ENCODE measurements around the gene SORBS2.
A peak's percentile ranks its signal among the peaks of the same experiment; 100 is the strongest.

Gene SORBS2

DNA sequence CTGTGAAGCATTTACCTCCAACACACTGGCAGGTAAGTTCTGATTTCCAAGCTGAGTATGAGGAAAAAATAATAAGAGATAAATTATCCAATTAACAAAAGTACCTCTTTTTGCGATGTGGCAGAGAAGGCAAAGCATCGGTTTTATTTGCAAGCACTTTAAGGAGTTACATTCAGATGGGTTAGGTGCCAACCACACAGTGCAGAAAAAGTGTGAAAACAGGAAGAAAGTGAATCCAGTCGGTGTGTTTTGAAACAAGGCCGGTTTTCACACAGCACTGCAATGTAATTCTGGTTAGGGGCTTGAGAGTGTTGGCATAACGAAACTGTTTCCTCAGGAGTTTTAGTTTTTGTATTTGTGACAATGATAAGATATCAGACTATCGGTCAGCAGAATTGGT lies 145.8 kb downstream of the SORBS2 start:
- no peak for FAIRE-seq

DNA sequence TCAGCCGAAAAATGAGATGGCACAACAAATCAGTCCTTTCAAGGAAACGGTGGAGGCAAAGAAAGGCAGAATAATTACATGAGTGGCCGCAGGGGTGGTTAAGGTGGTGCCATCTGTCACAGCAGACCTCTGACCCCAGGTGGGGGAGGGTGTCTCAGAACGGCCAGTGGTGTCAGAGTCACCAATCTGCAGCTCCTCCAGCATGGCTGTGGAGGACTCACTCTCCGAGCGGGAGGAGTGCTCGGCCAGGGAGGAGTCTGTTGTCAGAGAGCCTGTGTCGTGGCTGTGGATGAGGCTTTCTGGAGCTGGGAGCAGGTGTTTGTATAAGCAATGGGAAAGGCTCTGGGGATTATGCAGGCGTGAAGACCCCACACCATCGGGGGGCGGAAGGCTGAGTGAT lies 146.3 kb downstream of the SORBS2 start:
- FAIRE-seq, result no peak

DNA sequence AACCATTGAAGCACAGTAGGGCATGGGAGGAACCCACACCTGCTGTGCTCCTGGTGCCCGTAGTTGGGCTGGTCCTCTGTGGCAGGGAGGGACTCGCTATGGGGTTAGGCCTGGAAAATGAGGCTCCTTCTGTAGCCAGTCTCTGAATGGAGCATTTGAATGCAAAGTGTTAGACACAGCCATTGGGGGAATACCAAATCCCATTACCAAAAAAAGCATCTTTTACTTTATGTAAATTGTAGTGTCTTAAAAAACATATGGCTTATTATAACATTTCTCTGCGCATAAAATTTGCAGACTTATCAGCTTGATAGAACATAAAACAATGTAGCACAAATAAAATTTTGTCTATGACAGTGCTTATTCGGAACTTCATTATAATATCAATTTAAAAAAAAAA lies 147.5 kb downstream of the SORBS2 start:
- no peak for FAIRE-seq

DNA sequence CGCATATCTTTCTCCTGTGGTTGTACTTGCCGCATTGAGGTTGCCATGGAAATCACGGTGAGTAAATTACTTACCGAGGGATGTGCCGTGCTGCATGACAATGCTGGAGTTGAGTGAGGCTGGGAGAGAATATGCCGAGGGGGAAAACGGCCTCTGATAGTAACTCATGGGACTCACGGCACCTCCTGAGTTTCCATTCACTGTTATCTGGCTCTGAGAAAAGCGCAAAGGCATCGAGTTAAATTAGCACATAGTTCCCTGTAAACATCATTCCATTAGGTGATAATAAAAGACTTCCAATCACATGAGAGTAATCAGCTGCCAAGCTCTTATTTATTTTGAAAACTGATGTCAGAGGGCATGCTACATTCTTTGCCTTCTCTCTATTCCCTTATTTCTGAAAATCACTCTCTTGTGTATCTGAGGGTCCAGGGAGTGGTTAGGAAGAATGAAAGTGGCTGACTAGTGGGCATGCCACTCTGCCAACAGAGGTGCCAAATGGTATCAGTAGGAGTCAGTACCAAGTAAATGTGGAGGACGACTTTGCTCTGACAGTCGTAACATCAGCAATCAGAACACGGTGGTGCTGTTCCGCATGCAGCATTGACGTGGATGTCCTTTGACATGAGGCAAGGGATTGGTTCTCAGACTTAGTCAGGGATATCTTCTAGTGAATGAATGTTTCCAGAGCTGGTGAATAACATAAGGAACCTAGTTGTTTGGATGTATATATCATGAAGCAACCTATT lies 149.8 kb downstream of the SORBS2 start:
- no peak for FAIRE-seq

DNA sequence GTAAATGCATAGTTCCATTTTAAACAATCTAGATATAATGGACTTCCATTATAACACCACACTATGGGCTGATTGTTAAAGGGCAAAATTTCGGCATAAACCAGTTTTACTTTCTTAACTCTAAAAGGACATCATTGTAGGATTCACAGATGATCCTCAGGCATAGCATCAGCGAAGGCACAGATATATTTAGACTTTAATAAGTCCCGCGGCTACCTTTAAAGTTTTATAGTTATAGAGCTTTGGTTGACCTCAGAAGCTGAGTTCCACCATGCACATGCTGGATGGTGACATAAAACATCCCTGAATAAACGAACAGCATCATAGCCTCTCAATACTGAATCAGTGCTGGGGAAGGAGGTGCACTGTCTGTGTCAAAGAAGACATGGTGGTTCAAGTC lies 151.7 kb downstream of the SORBS2 start:
- no peak for FAIRE-seq

DNA sequence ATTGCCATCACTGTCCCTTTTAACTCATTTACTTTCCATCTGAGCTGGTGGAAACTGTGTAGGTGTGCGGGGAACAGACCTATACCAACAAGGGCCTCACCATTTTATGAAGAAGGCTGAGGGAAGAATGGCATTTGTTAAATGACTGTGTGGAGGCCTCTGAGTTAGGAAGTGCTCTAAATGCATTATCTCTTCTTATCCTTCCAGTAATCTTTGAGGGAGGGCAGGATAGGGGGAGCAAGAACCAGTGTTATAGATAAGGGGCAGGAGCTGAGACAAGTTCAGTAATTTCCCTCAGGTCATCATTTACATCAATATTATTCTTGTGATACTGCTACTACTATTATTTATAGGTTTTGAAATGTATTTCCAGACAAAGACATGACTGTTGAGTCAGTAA lies 154.3 kb downstream of the SORBS2 start:
- no peak for FAIRE-seq

DNA sequence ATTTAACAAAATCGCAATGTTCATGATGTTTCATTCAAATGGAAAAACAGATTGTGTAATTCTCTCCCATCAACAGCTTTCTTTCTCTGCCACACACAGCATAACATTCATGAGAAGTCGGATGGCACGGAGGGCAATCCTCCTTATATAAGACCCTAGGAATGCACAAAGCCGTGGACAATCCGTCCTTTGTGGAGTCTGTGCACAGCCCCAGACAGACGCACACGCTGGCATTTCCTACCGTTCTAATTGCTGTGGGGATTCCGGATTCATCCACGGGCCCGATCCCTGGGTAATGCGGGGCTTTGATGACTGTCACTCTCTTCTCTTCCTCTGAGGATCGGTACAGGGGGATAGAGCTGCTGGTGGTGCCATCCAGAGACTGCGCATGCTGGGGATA lies 154.8 kb downstream of the SORBS2 start:
- no peak for FAIRE-seq

DNA sequence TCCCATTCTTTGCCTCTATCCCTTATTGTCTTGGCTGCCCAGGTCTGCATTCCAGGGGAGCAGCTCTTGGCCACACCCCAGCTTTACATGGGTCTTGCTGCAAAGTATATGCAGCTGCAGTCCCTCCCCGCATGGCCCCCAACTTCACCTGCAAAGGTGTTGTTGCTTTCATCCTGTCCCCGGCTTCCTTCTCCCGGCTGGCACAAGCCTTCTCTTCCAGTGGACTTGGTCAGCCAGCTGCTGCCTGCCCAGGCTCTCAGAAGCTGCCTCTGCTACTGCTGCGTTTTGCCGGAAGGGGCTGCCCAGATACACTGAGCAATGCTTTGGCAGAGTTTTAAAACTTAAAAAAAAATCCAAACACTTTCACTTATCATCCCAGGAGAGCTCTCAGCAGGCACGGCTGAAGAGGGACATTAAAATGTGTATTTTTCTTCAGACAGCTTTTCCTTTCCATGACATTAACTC lies 155.5 kb downstream of the SORBS2 start:
- FAIRE-seq, result no peak

DNA sequence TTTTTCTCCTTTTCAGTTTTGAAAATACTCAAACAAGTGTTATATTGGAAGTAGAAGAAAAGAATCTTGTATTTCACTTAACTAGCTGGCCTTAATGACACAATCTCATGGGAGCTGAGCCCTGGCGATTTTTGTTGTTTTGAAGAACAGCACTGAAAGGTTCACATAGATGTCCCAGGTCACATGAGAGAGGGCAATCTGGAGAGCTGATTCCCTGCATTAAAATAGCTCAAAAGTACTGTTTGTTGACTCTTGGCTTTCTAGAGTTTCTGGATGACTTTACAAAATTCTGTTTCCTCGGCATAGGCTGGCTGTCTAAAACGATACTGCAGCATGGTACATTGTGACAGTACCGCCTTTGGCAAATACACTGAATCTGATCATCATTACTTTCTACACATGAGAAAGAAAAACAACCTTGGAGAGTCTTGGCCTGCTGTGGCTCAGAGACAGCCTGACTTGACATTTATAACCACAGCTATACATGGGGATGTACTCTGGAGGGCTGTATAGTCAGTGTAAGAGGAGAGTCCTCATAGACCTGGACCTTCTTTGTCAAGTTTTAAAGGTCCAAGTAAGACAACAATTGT lies 156.9 kb downstream of the SORBS2 start:
- FAIRE-seq, result no peak

DNA sequence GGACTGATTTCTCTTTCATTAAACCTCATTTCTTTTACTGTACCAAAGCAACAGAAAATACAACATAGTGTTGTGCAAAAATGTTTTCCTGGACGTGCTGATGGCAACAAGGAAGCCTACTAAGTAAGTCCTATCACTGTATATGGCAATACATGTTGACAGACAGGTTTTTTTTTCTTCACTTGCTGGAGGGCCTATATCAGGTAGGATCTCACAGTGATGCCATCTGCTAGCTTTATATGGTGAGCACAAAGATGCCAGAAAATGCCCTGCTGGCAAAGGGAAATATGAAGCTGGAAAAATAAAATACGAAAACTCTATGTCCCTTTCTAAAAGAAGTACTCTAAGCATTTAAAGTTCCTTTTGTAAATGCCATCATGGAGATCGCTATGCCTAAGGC lies 157.7 kb downstream of the SORBS2 start:
- no peak for FAIRE-seq

DNA sequence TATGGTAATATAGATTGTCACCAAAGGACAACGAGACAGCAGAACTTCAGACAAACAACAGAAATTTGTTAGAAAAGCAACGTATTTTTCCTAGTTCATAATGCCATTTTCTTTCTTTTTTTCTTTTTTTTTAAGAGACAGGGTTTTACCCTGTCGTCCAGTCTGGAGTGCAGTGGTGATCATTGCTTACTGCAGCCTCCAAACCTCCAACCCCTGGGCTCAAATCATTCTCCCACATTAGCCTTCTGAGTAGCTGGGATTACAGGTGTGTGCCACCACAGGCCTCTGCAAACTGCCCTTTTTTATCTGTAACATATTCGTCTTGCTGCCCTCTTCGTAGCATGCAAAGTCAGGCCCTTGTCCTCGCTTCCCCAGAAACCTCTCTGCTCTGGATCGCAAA lies 160.1 kb downstream of the SORBS2 start:
- no peak for FAIRE-seq

DNA sequence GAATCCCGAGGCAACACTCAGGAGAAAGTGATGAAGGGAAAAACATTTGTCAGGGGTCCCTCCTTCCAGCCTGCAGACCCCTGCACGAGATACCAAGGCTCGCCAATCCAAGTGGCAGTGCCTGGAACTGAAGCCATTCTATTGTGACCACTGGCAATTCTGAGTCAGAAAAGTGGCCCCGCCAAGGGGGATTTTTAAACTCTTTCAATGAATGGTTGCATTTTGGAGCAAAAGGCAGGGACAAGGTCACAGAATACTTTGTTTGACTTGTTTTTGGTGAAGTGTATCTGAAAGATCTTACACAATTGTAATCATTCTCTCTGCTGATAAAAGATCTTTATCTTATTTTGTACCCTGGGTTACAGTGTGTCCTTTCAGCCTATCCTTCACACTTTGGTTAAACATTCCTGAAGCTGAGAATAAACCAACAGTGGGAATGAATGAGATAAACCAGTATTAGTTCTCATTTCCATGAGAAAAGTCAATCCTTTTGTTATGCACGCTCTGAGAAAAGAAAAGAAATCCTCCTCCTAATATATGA lies 160.8 kb downstream of the SORBS2 start:
- FAIRE-seq, result no peak

DNA sequence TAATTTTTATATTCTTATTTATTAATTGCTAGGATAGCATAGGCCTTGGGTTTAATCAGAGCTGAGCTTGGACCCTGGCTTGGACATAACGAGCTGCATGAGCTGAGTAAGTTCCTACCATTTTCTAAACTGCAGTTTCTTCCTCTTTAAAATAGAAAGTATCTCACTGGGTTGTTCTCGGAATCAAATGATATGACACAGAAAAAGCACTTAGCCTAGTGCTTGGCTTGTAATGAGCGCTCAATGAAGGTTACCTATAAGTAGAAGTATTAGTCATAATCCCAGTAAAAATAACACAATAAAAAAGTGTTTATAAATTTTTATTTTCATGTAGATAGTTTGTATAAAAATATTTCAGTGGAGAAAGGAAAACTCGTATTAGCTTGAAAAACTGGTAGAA lies 163.4 kb downstream of the SORBS2 start:
- FAIRE-seq, result no peak

DNA sequence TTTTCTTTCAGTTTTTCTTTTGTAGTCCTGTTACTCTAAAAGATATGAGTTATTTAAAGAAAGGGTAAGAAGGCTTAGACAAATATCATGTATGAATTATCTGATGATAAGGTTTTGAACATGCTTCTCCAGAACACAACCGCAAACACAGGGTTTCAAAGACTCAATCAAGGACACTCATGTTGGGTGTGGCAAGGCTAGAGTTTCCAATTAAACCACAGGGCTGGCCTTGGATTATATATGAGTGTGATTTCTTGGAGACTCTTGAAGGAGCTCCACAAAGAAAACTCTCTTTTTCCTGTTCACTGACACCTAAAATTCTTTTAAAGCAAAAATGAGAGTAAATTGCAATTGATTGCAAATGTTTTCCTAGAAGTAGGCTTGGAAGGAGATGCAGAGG lies 166.6 kb downstream of the SORBS2 start:
- no peak for FAIRE-seq

DNA sequence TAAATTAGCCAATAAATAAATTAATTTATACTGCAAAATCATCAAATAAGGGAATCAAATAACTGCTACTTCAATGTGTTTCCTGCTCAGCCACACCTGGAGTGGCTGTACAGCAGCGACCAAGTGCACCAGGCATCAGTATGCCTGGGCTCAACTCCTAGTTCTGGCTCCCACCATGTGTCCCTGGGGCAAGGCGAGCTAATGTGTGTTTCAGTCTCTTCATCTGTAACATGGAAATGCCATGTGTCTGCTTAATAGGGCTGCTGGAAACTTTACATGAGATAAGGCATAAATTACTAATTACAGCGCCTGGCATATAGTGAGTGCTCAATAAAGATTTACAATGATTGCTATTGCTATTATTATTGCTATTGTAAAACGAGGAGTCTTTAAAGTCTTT lies 167.6 kb downstream of the SORBS2 start:
- FAIRE-seq, result no peak

DNA sequence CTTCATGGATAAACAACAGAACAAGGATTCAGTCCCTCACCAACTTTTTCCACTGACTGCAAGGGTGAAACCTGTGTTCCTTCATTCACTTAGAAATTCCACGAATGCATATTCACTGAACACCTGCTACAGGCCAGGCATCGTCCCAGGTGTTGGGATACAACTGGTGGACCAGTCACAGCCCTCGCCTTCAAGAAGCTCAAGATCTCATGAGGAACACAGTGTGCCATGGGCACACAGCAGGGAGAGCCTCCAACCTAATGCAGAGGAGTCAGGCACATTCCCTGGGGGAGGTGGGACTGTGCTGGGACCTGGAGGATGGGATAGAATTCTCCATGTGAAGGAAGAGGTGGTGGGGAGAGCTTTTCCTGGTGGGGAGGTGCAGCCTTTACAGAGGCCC lies 169.1 kb downstream of the SORBS2 start:
- no peak for FAIRE-seq

DNA sequence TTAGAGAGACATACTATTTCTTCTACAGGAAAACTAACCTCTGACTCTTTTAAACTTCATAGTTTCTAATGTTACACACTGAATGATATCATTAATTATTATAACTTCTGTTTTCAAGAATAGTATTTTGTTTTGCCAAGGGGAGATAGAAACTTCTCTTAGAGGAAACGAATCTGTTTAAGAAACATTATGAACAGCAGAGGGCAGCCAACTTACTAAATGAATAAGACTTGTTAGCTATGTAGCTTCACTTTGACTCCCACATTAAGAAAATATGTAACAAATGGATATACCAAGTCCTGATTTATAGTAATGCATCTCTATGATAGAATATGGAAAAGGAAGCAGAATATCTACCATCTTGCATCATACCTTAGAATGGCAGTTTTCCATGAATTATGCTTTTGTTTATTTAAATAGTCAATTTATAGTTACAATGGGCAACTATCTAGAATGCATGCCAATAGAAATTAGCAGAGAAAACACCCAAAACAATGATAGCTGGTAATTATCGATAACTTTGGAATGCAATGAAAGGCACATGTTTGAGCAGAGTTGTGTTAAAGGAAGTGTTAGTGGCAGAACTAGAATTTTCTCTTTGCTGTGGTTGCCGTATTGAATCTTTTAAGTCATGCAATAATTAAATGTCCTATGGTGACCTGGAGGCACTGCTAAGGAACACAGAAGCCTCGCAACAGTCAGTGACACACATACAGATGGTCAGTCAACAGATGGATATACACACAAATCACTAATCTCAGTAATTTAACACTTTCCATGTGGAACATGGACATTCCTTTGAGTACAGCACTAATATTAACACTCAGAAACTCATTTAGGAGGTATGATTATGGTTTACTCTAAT lies 171.0 kb downstream of the SORBS2 start:
- peak; percentile 97 for FAIRE-seq

DNA sequence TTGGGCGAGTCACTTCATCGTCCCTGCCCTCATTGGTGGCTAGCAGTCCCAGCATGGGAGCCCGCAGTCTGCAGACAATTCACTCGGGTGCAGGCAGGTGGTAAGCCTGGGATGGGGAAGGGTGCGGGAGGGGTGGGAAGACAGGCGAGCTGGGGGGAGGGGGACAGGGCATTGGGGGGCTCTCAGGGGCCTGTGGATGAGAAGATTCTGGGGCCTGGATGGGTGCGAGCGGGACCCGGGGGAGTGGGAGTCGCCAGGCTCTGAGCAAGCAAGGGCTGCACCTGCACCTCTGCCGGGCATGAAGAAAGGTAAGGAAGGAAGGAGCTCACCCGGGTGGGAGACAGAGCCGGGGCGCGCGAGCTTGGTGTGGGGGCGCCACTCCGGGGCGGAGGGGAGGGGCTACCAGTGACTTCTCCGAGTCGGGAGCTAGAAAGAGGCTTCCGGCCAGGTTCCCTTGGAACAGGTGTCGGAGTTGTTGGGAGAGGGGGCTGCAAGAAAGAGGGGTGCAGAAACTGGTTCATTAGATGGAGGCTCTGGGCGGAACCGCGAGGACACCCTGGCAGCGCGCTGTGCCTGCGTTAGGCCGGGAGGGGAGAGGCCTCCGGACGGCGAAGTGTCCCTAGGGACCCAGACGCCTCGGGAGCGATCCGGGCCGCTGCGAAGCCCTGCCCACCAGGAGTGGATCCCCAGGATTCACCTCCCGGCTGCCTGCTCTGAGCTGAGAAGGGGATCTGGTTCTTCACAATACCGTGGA lies 173.3 kb downstream of the SORBS2 start:
- no peak for FAIRE-seq

DNA sequence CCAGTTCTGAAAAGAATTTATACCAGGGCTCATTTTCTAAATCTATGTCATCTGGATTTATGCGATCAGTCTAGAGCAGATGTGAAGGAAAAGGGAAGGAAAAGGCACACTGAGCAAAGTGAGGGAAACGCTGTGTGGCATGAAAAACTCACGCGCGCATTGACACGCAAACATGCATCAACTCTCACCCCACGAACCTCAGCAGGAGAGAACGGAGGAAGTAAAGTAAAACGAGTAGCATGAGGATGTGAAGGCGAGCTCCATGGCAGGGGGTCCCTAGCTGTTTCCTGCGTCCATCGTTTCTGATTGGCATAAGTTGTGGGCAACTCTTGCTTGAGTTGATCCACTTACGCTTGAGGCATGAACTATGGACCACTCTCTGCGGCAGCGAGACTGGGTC lies 173.9 kb downstream of the SORBS2 start:
- FAIRE-seq, result no peak

DNA sequence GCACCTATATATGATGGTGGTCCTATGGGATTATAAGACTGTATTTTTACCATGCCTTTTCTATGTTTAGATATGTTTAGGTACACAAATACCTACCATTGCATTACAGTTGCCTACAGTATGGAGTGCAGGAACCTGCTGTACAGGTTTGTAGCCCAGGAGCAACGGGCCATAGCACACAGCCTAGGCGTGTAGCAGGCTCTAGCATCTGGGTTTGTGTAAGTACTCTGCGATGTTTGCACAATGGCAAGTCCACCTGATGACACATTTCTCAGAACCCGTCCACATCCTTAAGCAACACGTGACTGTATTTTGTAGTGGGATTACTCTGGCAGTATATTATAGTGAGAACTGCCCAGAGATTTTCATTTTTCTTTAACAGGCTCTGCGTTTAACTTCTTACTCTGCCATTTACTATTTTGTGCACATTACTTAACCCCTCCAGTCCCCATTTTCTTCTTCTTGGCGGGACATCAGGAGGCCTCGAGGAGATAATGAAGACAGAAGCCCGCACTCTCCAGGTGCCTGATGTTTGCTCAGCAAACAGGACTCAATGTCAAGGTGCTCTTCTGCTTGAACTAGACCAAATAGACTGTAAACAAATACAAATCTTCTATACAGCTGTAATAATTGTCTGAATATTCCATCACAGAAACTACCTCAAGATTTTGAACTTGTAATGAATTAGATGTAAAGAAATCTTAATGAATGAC lies 174.7 kb downstream of the SORBS2 start:
- no peak for FAIRE-seq

DNA sequence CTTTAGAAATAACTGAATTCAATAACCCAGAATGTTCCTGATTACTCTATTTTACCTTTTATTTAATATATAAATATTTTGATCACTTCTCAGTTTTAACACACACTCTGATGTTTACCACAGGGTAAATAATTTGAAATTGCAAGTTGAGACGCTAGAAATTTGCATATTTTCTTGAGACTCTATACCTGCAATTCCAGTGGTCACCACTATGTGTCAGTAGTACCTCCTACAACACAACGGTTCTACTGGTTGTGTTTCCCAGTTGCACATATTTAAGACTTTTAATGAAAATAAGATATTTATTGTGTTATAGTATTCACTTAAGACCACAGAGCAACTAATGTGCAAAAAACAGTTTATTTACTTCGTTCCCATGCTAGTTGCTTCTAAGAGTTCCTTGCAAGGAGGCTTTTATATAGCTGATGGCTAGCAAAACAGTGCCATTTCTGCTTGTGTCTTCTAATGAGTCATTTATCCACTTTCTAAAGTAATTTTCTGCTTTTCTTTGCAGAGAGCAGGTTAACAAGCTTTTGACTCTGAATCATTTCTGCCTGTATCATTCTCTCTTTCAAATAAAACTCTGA lies 177.8 kb downstream of the SORBS2 start:
- FAIRE-seq, result peak; percentile 37

DNA sequence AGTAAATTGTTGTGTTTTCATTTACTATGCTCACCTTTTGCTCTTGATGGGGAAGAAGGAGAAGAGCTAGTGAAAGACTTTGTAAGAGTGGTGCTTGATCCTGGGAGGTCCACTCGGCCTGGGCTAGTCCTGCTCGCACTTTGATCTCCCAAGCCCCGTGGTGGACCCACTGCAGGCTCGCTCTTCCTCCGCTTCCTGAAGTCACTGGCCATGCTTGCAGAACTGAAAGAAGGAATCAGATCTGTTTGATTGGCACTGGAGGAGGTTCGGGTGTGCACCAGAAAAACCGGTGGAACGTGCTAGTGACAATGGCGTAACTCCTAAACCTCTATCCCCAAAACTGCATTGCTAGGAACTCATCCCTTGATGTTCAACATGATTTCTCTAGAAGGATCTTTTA lies 185.2 kb downstream of the SORBS2 start:
- no peak for FAIRE-seq
